KBM-7 (cell line): ENCODE measurements around the gene AP5Z1.
A peak's percentile ranks its signal among the peaks of the same experiment; 100 is the strongest.

ENCODE experiments used
- DNase-seq: peaks from one replicate; pipeline ENCODE4 v3.0.0-alpha.2; 2015
- in situ Hi-C: fragments of 300-500 bp; cut with MboI; formaldehyde crosslinking; loops from 2 replicates; pipeline ENCODE4 v1.14.3; 2020; ENCODE audit warnings: low sequenced_read_pairs, low pct_unique_long_range_greater_than_20kb, mixed read lengths

The AP5Z1 gene

GRCh38 chr7:4744391-4745264 lies 30.8 kb upstream of the AP5Z1 start:
- in situ Hi-C loops: no loop called here
- peak; percentile 86 for DNase-seq

- in situ Hi-C loops: no loop called here
- DNase-seq: no peak
Observed at GRCh38 chr7:4745265-4745919, 30.0 kb upstream of the AP5Z1 start.

GRCh38 chr7:4745971-4746919 lies 29.2 kb upstream of the AP5Z1 start:
- peak; percentile 57 for DNase-seq
- in situ Hi-C loops: no loop called here

GRCh38 chr7:4747013-4747412 lies 28.4 kb upstream of the AP5Z1 start:
- DNase-seq: no peak
- in situ Hi-C loops: no loop called here

GRCh38 chr7:4747746-4748145 lies 27.7 kb upstream of the AP5Z1 start:
- DNase-seq: no peak
- in situ Hi-C loops: no loop called here

GRCh38 chr7:4748231-4748681 lies 27.2 kb upstream of the AP5Z1 start:
- peak; percentile 15 for DNase-seq
- in situ Hi-C loops: no loop called here

- DNase-seq: no peak
- in situ Hi-C loops: no loop called here
Observed at GRCh38 chr7:4749363-4749762, 26.1 kb upstream of the AP5Z1 start.

GRCh38 chr7:4749798-4750197 lies 25.6 kb upstream of the AP5Z1 start:
- no peak for DNase-seq
- in situ Hi-C loops: no loop called here

- DNase-seq: no peak
- in situ Hi-C loops: no loop called here
Observed at GRCh38 chr7:4751398-4751947, 23.9 kb upstream of the AP5Z1 start.

- in situ Hi-C loops: no loop called here
- peak; percentile 63 for DNase-seq
Observed at GRCh38 chr7:4753598-4754432, 21.6 kb upstream of the AP5Z1 start.

- in situ Hi-C loops: no loop called here
- no peak for DNase-seq
Observed at GRCh38 chr7:4754433-4755010, 20.9 kb upstream of the AP5Z1 start.

- in situ Hi-C loops: no loop called here
- no peak for DNase-seq
Observed at GRCh38 chr7:4755045-4755444, 20.4 kb upstream of the AP5Z1 start.

GRCh38 chr7:4758111-4758510 lies 17.3 kb upstream of the AP5Z1 start:
- in situ Hi-C loops: no loop called here
- no peak for DNase-seq

GRCh38 chr7:4758791-4759190 lies 16.6 kb upstream of the AP5Z1 start:
- in situ Hi-C loops: no loop called here
- DNase-seq: no peak

- no peak for DNase-seq
- in situ Hi-C loops: no loop called here
Observed at GRCh38 chr7:4759211-4759610, 16.2 kb upstream of the AP5Z1 start.

- no peak for DNase-seq
- in situ Hi-C loops: no loop called here
Observed at GRCh38 chr7:4760952-4761351, 14.5 kb upstream of the AP5Z1 start.

GRCh38 chr7:4762121-4763055 lies 13.0 kb upstream of the AP5Z1 start:
- in situ Hi-C loops: no loop called here
- DNase-seq: no peak
